PFSK-1 (cell line): Measurements from ENCODE around the gene ZNF215.

Source experiments
- POLR2AphosphoS5 ChIP-seq: IDR thresholded peaks from 2 replicates; pipeline ENCODE4 v1.6.1; 2012; ENCODE audit warnings: low read depth, mild to moderate bottlenecking, control low read depth, low read length, moderate library complexity
- REST ChIP-seq, 2 experiments: IDR thresholded peaks; 2 replicates each; pipeline versions ENCODE4 v1.6.1 to v1.8.0; 2011 to 2012; ENCODE audit warnings: low read depth in 2 of 2, low read length in 2 of 2, control low read depth in 1 of 2, inconsistent platforms in 1 of 2, mild to moderate bottlenecking in 1 of 2, moderate library complexity in 1 of 2; ENCODE audit not compliant: insufficient read depth in 1 of 2
- SIN3A ChIP-seq: IDR thresholded peaks from 2 replicates; pipeline ENCODE4 v1.6.1; 2012; ENCODE audit warnings: mild to moderate bottlenecking, low read length, moderate library complexity, borderline replicate concordance; ENCODE audit not compliant: insufficient read depth
- TAF1 ChIP-seq: IDR thresholded peaks from 2 replicates; pipeline ENCODE4 v1.6.1; 2012; ENCODE audit warnings: low read length, control low read depth, borderline replicate concordance; ENCODE audit not compliant: insufficient read depth

GRCh38 chr11:6927030-6927617, 898 bp downstream of the ZNF215 start:
- TF ChIP-seq POLR2AphosphoS5 (no peak; the same call in 1 of the 2 replicates), TAF1 (no peak), SIN3A (no peak), REST (IDR thresholded peaks at IDR 0.05; ENCODE audit: insufficient read depth in 1 of 2, low read depth in 2 of 2, low read length in 2 of 2) (no peak)
